Stomach smooth muscle (tissue), 2 donors: ENCODE data around the gene IER5L.
A peak's percentile ranks its signal among the peaks of the same experiment; 100 is the strongest.
"Not testable (repeated sequence)": the region's sequence is repeated elsewhere in the genome, so short reads cannot be mapped to it uniquely, and the experiment has no call there.

ENCODE experiments used
- H3K27ac ChIP-seq: one replicate; pipeline ENCODE4 v1.7.0; 2013; ENCODE audit warnings: mild to moderate bottlenecking, low read length, inconsistent platforms
- H3K27me3 ChIP-seq, 2 donors: one replicate each; pipeline ENCODE4 v1.7.0; 2013; ENCODE audit warnings: low read length in 2 of 2; ENCODE audit not compliant: insufficient read depth in 2 of 2, control insufficient read depth in 1 of 2
- H3K36me3 ChIP-seq, 2 donors: one replicate each; pipeline ENCODE4 v1.7.0; 2013; ENCODE audit warnings: low read length in 2 of 2; ENCODE audit not compliant: control insufficient read depth in 2 of 2, insufficient read depth in 2 of 2
- H3K4me1 ChIP-seq: one replicate; pipeline ENCODE4 v1.7.0; 2013; ENCODE audit warnings: low read length; ENCODE audit not compliant: control insufficient read depth, insufficient read depth
- H3K4me3 ChIP-seq, 2 donors: one replicate each; pipeline ENCODE4 v1.7.0; 2013; ENCODE audit warnings: low read length in 2 of 2
- H3K9ac ChIP-seq, 2 donors: one replicate each; pipeline ENCODE4 v1.7.0; 2013; ENCODE audit warnings: low read length in 2 of 2, mild to moderate bottlenecking in 1 of 2
- H3K9me3 ChIP-seq, 2 donors: one replicate each; pipeline ENCODE4 v1.7.0; 2013; ENCODE audit warnings: low read length in 2 of 2; ENCODE audit not compliant: control insufficient read depth in 2 of 2
- donor health status: healthy.
- donor health status: Pancreatic carcinoma.

The IER5L gene

GRCh38 chr9:129203556-129203909, 25.5 kb upstream of the IER5L start:
- Histone ChIP-seq H3K27me3 (no peaks in the 10 kb centered on the region), H3K4me1 (peaks cover 4% of the 10 kb centered on the region), H3K9ac (peak overlapping the region; percentile 83 to 89), H3K36me3 (no peaks in the 10 kb centered on the region), H3K9me3 (peaks cover 0 to 4% of the 10 kb centered on the region in 2 donors), H3K4me3 (peak overlapping the region; percentile 69 to 76), H3K27ac (no peak overlapping the region)

GRCh38 chr9:129202613-129203555, 24.8 kb upstream of the IER5L start:
- H3K36me3 ChIP-seq: no peaks in the 10 kb centered on the region
- peaks cover 11% of the 10 kb centered on the region for H3K4me1 ChIP-seq
- peak overlapping the region; percentile 88 for H3K27ac ChIP-seq
- peak overlapping the region; percentile 69 to 76 for H3K4me3 ChIP-seq
- peaks cover 0 to 4% of the 10 kb centered on the region in 2 donors for H3K9me3 ChIP-seq
- peak overlapping the region; percentile 83 to 89 for H3K9ac ChIP-seq
- no peaks in the 10 kb centered on the region for H3K27me3 ChIP-seq

- Histone ChIP-seq H3K27me3 (no peaks in the 10 kb centered on the region), H3K9me3 (peaks cover 0 to 4% of the 10 kb centered on the region in 2 donors), H3K4me3 (no peak overlapping the region), H3K9ac (no peak overlapping the region), H3K4me1 (peaks cover 13% of the 10 kb centered on the region), H3K27ac (no peak overlapping the region), H3K36me3 (no peaks in the 10 kb centered on the region)
Measured at GRCh38 chr9:129201866-129202265, 23.8 kb upstream of the IER5L start.

- Histone ChIP-seq H3K27ac (no peak overlapping the region), H3K4me1 (peaks cover 13% of the 10 kb centered on the region), H3K9ac (no peak overlapping the region), H3K9me3 (peaks cover 0 to 4% of the 10 kb centered on the region in 2 donors), H3K36me3 (no peaks in the 10 kb centered on the region), H3K27me3 (no peaks in the 10 kb centered on the region), H3K4me3 (no peak overlapping the region)
Measured at GRCh38 chr9:129201289-129201688, 23.2 kb upstream of the IER5L start.

- Histone ChIP-seq H3K4me3 (no peak overlapping the region), H3K27ac (no peak overlapping the region), H3K9me3 (peaks cover 0 to 4% of the 10 kb centered on the region in 2 donors), H3K36me3 (no peaks in the 10 kb centered on the region), H3K9ac (no peak overlapping the region), H3K27me3 (no peaks in the 10 kb centered on the region), H3K4me1 (peaks cover 13% of the 10 kb centered on the region)
Measured at GRCh38 chr9:129200255-129200654, 22.2 kb upstream of the IER5L start.

GRCh38 chr9:129199044-129199435, 21.0 kb upstream of the IER5L start:
- no peak overlapping the region for H3K27ac ChIP-seq
- H3K4me3 ChIP-seq: no peak overlapping the region
- peaks cover 13% of the 10 kb centered on the region for H3K4me1 ChIP-seq
- H3K9me3 ChIP-seq: peaks cover 0 to 4% of the 10 kb centered on the region in 2 donors
- H3K36me3 ChIP-seq: no peaks in the 10 kb centered on the region
- no peak overlapping the region for H3K9ac ChIP-seq
- no peaks in the 10 kb centered on the region for H3K27me3 ChIP-seq

GRCh38 chr9:129198319-129199043, 20.4 kb upstream of the IER5L start:
- H3K27me3 ChIP-seq: no peaks in the 10 kb centered on the region
- H3K27ac ChIP-seq: peak overlapping the region; percentile 49
- no peak overlapping the region for H3K9ac ChIP-seq
- H3K4me1 ChIP-seq: peaks cover 13% of the 10 kb centered on the region
- no peaks in the 10 kb centered on the region for H3K36me3 ChIP-seq
- peak overlapping the region in 1 of 2 donors; percentile 22 for H3K4me3 ChIP-seq
- H3K9me3 ChIP-seq: peaks cover 0 to 4% of the 10 kb centered on the region in 2 donors

- no peak overlapping the region for H3K4me3 ChIP-seq
- H3K9ac ChIP-seq: no peak overlapping the region
- H3K36me3 ChIP-seq: no peaks in the 10 kb centered on the region
- peaks cover 0 to 4% of the 10 kb centered on the region in 2 donors for H3K9me3 ChIP-seq
- H3K27me3 ChIP-seq: no peaks in the 10 kb centered on the region
- peak overlapping the region; percentile 49 for H3K27ac ChIP-seq
- peaks cover 9% of the 10 kb centered on the region for H3K4me1 ChIP-seq
Measured at GRCh38 chr9:129197978-129198318, 19.9 kb upstream of the IER5L start.

- not testable (repeated sequence) for H3K27me3 ChIP-seq, H3K9me3 ChIP-seq, H3K36me3 ChIP-seq, H3K27ac ChIP-seq, H3K9ac ChIP-seq, H3K4me3 ChIP-seq, H3K4me1 ChIP-seq
Measured at GRCh38 chr9:129197045-129197444, 19.0 kb upstream of the IER5L start.

- no peak overlapping the region for H3K27ac ChIP-seq
- no peak overlapping the region for H3K4me3 ChIP-seq
- H3K4me1 ChIP-seq: peaks cover 9% of the 10 kb centered on the region
- no peaks in the 10 kb centered on the region for H3K36me3 ChIP-seq
- H3K9ac ChIP-seq: no peak overlapping the region
- H3K27me3 ChIP-seq: no peaks in the 10 kb centered on the region
- H3K9me3 ChIP-seq: peaks cover 0 to 4% of the 10 kb centered on the region in 2 donors
Measured at GRCh38 chr9:129195606-129196005, 17.5 kb upstream of the IER5L start.

- Histone ChIP-seq H3K36me3 (no peaks in the 10 kb centered on the region), H3K9me3 (no peaks in the 10 kb centered on the region)
Measured at GRCh38 chr9:129194221-129194620, 16.2 kb upstream of the IER5L start.

More at GRCh38 chr9:129194221-129194620, 16.2 kb upstream of the IER5L start:
- no peak overlapping the region for H3K27ac ChIP-seq
- no peak overlapping the region for H3K9ac ChIP-seq
- no peaks in the 10 kb centered on the region for H3K27me3 ChIP-seq
- H3K4me1 ChIP-seq: peaks cover 9% of the 10 kb centered on the region
- no peak overlapping the region for H3K4me3 ChIP-seq
